B cell (primary cell): ENCODE data around the gene KIFBP.

Experiments used
- EZH2 ChIP-seq: IDR thresholded peaks from 2 replicates; pipeline ENCODE4 v1.6.1; 2012; ENCODE audit warnings: borderline replicate concordance, low read depth, mild to moderate bottlenecking, moderate library complexity, low read length; ENCODE audit not compliant: insufficient read depth, poor library complexity, severe bottlenecking
- TF ChIP-seq, protein P1 (sequence below): fragments of 200-600 bp; IDR thresholded peaks from one replicate; pipeline ENCODE4 v1.8.0; 2022; ENCODE audit warnings: antibody characterized with exemption, mild to moderate bottlenecking

DNA sequence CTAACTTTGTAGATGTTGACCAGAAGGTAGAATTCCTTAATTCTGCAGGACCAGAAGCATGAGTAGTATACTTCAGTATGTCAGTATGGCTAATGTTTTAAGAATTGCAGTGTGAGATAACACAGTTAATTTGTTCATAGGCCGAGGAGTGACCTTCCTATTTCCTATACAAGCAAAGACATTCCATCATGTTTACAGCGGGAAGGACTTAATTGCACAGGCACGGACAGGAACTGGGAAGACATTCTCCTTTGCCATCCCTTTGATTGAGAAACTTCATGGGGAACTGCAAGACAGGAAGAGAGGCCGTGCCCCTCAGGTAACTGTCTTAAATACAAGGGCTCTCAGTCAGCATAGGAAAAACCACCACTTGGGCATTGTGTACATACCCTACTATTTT, 25.5 kb upstream of the KIFBP start:
- TF ChIP-seq EZH2: no peak
- TF ChIP-seq, protein P1, sequence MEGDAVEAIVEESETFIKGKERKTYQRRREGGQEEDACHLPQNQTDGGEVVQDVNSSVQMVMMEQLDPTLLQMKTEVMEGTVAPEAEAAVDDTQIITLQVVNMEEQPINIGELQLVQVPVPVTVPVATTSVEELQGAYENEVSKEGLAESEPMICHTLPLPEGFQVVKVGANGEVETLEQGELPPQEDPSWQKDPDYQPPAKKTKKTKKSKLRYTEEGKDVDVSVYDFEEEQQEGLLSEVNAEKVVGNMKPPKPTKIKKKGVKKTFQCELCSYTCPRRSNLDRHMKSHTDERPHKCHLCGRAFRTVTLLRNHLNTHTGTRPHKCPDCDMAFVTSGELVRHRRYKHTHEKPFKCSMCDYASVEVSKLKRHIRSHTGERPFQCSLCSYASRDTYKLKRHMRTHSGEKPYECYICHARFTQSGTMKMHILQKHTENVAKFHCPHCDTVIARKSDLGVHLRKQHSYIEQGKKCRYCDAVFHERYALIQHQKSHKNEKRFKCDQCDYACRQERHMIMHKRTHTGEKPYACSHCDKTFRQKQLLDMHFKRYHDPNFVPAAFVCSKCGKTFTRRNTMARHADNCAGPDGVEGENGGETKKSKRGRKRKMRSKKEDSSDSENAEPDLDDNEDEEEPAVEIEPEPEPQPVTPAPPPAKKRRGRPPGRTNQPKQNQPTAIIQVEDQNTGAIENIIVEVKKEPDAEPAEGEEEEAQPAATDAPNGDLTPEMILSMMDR: no peak
